GM19438 (cell line): ENCODE results near the gene CHRNA4.
"Not testable (repeated sequence)": the region's sequence is repeated elsewhere in the genome, so short reads cannot be mapped to it uniquely, and the experiment has no call there.

ENCODE experiments used
- ATAC-seq: cut with Tn5 transposase; IDR thresholded peaks from one replicate; pipeline ENCODE4 v1.9.1; 2021; ENCODE audit warnings: low read depth; ENCODE audit not compliant: unreplicated experiment

Gene CHRNA4

DNA sequence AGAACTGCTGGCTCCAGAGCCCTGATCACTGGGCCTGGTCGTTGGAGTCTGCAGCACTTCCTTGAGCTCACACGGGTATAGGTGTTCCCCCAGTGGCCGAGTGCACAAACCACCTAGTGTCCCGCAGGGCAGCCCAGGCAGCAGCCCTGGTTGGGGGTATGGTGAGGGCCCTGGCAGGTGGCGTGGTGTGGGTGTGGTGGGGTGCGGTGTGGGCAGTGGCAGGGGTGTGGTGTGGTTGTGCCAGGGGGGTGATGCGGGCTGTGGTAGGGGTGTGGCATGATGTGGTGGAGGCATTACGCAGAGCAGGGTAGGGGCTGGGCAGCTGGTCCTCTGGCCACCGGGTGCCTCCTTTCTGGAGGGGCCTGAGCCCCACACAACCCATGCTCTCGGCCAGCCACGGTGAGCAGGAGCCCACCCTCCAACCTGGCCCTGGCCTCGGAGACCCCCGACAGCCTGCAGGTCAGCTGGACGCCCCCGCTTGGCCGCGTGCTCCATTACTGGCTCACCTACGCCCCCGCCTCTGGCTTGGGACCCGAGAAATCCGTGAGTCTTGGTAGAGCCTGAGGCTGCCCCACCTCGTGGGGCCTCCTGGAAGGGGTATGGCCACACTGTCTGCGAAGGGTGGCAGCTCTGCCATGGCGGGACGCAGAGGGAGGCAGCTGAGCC lies 47.7 kb downstream of the CHRNA4 start:
- no peak for ATAC-seq

DNA sequence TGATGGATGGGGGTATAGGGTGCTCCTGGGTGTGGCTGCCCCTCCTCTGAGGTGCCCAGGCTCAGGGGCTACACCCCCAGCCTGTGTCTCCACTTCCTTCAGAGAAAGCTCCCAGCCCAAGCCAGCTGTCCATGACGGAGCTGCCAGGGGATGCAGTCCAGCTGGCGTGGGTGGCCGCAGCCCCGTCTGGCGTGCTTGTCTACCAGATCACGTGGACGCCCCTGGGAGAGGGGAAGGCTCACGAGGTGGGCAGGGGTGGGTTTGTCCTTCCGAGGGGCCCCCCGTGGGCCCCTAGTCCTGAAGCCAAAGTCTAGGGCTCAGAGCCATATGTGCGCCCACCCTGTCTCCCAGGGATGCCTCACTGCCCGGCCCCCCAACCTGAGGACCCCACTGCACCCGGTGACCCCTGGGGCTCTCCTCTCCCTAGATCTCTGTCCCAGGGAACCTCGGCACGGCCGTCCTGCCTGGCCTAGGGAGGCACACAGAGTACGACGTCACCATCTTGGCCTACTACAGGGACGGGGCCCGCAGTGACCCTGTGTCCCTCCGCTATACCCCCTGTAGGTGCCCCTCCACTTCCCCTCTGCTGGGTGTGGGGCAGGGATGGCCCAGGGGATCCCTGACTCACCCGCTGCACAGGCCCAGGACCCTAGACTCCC lies 48.3 kb downstream of the CHRNA4 start:
- ATAC-seq = no peak

DNA sequence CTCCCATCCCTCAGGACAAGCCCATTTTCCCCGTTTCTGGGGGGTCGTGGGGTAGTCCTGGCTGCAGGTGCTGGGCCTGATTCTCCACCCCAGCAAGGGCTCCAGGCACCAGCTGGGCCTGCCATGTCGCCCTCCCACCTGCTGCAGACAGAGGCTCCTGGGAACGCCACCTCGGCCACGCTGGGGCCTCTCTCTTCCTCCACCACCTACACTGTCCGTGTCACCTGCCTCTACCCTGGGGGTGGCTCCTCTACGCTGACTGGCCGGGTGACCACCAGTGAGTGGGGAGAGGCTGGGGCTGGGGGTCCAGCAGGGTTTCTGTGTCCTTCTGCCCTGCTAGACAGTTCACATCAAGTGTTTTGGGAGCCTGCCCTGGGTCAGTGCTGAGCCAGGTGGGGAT lies 48.9 kb downstream of the CHRNA4 start:
- no peak for ATAC-seq

DNA sequence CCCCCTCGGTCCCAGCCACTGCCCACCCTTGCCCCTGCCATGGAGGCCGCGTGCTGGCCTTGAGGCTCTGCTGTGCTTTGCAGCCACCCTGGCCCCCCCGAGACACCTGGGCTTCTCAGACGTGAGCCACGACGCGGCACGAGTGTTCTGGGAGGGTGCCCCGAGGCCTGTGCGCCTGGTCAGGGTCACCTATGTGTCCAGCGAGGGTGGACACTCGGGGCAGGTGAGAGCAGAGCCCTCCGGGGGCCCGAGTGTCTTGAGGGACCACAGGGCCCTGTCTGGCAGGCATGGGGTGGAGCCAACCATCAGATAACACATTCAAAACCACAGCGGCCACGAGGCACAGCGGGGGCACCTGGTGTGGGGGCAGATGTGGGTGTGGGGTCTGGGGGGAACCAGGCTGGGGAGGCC lies 49.3 kb downstream of the CHRNA4 start:
- no peak for ATAC-seq

DNA sequence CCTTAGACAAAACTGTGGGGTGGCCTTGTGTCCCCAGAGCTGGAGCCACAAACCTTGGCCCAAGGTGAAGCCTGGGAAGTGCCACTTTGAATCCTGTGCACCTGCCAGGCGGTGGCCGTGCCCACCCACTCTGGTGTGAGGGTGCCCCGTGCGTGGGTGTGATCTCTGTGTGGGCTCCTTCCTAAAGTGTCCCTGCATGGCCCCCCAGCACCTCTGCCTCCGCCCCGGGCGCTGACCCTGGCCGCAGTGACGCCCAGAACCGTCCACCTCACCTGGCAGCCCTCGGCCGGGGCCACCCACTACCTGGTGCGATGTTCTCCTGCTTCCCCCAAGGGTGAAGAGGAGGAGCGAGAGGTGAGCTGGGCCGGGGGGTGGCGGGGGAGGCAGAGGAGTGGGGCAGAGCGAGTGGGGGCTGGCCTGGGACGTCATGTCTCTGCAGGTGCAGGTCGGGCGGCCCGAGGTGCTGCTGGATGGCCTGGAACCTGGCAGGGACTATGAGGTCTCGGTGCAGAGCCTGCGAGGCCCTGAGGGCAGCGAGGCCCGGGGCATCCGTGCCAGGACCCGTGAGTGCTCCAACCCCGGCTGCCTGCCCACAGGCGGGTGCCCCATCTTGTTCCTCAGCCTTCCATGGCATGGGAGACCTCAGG lies 49.8 kb downstream of the CHRNA4 start:
- no peak for ATAC-seq

DNA sequence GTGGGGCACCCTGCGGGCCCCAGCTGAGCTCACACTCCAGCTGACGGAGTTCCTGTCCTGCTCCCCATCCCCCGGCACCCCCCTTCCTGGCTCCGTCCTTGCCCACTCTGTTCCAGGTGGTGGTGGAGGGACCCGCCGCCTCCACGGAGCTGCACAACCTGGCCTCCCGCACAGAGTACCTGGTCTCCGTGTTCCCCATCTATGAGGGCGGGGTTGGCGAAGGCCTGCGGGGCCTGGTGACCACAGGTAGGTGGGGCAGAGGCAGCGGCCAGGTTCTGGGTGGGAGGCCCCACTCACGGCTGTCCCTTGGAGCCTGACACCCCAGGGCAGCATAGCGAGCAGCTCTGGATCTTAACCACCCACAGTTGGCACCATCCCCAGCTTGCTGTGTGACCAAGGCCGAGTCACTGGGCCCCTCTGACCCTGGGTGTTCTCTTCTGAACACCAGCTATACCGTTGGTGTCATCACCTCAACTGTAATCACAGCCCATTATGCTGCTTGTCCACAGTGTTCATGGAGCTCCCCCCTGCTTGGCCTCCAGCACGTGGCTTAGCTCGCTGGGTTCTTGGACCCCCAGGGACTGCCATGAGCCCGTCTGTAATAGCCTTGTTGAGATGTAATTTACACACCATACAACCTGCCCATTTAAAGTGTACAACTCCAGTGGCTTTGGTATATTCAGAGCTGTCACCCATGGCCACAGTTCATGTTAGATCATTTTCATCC lies 50.7 kb downstream of the CHRNA4 start:
- no peak for ATAC-seq

DNA sequence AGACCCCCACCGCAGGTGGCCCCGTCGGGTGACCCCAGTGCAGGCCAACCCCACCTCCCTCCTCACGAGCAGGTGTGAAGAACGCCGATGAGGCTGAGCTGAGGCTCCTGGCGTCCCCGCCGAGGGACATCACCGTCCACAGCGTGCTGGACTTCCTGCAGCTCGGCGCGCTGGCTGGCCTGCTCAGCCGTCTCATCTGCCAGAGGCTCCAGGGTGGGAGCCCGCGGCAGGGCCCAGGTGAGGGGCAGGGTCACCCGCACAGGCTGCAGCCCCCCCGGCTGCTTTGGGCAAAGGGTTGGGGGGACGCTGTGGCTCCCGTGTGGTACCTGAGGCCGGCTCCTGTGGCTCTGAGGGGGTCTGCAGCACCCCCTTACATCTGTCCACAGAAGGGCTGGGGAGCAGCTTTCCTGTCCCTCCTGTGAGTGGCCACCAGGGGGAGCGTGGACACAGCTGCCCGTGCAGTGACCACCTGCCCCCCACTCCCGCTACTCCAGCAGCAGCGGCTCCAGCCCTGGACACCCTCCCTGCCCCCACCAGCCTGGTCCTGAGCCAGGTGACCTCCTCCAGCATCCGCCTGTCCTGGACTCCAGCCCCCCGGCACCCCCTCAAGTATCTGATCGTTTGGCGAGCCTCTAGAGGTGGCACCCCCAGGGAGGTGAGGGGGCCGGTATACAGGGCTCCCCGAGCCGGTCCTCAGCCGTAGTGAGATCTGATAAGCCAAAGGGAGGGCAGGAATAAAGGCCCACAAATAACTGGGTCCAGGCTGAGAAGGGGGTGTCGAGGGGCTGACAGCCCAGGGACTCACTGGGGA lies 51.7 kb downstream of the CHRNA4 start:
- ATAC-seq = no peak

DNA sequence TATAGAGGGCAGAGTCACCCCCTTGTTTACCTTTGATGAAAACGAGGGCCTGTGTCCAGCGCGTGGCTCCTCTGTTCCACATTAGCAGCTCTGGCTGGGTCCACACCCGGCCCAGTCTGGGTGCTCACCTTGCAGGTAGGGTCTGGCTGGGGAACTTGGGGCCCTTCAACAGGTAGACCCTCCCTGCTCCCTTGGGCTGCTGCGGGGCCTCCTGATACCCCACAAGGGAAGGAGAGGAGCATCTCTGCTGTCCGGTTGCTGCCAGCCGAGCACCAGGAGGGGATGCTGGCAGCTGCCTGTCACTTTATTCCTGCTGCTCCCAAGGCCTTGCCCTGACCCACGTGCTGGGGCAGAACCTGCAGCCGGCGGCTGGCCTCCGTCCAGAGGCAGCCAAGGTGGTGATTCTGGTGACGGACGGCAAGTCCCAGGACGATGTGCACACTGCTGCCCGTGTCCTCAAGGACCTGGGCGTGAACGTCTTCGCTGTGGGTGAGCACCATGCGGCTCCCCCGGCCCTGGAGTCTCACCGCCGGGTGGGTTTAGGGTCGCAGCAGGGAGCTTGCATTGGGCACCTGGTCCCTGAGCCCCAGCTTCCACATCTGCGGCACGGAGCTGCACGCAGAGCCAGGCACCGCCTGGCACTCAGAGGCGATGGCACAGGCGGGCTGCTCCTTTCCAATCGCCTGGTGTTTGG lies 52.8 kb downstream of the CHRNA4 start:
- ATAC-seq = no peak

DNA sequence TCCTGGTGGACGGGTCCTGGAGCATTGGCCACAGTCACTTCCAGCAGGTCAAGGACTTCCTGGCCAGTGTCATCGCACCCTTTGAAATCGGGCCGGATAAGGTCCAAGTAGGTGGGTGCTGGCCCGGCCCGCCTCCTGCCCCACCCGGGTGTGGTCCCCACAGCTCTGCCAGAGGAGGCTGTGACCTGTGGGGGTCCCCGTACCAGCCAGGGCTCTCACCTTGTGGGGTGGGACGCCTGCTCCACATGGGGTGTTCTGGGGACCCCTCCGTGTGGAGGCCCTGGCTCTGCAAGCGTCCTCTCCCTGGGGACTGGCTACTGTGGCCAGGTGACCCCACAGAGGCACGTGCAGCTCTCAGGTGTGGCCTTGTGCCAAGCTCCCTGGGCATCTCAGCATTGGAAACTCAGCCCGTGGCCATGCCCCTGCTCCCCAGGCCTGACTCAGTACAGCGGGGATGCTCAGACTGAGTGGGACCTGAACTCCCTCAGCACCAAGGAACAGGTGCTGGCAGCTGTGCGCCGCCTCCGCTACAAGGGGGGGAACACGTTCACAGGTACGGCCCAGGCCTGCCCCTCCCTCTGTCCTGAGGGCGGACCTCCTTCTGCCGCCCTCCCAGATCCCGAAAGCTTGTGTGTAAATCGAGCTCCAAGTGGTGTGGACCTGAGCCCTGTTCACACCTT lies 53.5 kb downstream of the CHRNA4 start:
- ATAC-seq = no peak

DNA sequence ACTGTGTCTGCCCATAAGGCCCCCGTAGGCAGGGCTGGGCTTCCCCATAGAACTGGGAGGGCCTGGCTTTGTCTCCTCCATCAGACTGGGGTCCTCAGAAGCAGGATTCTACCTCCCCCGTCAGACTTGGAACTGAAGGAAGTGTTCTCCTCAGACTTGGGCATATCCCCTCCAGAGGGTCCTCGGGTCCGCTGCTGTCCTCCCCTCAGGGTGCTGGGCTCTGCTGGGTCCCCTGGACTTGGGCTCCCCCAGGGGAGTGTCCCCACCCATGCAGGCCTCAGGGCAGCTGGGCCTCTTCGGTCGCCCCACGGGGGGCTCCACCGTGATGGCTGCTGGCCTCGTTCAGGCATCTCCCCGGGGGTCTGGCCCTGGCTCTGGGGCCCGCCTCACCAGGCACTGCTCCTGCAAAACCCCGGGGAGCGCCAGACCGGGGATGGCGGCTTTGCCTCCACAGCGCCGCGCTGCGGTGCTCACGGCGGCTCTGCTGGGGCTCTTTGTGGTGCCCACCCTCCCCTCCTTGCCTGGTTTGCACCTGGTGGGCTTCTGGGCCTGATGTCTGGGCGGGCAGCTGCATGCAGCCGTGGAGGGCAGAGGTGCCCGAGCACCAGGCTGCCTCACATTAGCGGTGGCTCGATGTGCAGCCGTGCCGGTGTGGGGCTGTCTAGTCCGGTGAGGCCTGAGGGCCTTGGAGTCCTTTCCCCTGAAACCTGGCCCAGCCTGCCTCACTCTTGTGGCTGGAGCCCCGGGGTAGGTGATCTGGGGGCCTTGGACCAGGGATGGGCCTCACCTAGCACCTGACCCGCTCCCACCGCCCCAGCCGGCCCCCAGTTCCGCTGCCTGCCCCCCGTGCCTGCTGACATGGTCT lies 54.2 kb downstream of the CHRNA4 start:
- no peak for ATAC-seq

DNA sequence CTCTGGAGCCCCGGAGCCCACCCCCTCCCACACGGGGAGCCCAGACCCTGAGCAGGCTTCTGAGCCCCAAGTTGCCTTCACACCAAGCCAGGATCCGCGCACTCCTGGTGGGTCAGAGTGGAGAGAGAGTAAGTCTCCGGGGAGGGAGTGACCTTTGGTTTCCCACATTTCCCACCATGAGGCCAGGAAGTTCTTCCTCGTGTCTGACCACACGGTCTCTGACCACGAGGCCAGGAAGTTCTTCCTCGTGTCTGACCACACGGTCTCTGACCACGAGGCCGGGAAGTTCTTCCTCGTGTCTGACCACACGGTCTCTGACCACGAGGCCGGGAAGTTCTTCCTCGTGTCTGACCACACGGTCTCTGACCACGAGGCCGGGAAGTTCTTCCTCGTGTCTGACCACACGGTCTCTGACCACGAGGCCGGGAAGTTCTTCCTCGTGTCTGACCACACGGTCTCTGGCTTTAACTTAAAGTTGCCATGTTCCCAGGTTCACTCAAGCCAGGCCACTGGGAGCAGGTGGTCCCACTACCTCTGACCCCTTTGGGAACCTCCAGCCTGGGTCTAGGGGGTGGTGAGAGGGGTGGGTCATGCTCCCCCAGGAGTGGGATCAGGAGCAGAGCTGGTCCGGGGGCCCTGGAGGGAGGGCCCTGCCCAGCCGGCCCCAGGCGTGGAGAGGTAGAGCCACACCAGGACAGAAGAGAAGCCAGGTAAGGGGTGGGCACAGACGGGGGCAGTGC lies 55.0 kb downstream of the CHRNA4 start:
- ATAC-seq = not testable (repeated sequence)

DNA sequence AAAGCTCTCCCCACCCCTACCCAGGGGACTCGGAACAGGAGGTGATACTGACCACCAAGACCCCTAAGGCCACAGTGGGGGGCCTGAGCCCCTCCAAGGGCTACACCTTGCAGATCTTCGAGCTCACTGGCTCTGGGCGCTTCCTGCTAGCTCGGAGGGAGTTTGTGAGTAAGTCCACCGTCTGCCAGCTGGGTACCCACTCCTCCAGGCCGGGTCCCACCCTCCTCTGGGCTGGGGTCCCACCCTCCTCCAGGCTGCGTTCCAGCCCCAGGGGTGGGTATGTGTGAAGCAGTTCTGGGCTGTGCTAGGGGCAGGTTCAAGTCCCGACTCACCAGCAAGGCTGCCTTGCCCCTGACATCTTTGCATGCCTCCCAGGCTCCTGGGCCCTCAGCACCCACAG lies 55.8 kb downstream of the CHRNA4 start:
- ATAC-seq = no peak

DNA sequence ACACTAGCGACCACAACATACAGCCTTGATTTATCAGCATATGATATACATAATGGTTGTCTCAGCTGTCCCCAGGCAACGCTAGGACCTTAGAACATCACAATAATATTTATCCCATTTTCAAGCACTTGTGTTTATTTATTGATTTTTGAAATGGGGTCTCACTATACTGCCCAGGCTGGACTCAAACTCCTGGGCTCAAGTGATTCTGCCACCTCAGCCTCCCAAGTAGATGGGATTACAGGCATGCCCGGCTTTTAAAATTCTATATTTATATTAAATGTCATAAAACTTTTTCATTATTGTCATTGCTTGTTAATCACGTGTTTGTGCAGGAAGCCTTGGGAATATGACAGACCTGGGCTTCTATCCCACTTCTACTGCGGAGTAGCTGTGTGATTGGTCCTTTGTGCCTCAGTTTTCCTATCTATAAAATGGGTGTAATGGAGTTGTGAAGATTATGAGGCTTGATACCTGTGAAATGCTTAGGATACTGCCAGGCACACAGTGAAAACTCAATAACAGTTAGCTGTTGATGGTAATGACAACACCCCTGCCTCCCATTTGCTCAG lies 58.0 kb downstream of the CHRNA4 start:
- no peak for ATAC-seq

DNA sequence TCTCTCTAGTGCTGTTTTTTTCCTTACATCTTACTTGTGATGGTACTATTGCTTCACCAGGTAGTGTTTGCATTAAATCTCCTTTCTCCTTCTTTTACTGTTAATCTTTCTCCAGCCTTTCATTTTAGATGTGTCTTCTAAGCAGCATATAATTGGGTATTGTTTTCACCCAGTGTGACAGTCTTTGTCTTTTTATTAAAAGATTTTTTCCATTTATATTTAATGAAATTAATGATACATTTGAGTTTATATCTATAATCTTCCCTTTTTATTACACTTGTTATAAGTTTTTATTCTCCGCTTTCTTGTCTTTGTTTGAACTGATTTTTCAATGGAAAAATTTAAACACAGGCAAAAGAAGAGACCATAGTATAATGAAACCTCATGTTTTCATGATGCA lies 59.5 kb downstream of the CHRNA4 start:
- ATAC-seq = no peak

DNA sequence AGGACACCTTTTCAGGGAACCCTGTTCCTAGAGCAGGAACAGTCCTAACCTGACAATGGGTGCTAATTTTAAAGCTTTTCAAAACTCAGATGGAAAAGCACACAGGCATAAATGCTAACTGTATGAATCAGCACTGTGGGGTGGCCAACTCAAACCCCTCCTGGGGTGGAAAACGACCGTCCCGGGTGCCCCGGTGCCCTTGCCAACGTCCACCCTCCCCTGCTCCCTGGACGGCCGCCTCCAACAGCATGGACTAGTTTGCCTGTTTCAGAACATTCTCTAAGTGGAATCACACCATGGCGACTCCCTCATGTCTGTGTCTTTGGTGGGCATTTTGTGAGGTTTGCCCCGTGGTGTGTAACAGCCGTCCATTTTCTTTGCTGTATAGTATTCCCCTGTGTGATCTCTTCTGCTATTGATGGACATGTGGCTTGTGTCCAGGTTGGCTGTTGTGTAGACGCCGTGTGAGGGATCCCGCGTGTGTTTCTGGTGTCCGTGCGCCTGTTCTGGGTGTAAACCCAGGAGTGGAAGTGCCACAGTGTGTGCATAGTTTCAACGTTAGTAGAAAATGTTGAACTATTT lies 62.3 kb downstream of the CHRNA4 start:
- ATAC-seq = no peak

DNA sequence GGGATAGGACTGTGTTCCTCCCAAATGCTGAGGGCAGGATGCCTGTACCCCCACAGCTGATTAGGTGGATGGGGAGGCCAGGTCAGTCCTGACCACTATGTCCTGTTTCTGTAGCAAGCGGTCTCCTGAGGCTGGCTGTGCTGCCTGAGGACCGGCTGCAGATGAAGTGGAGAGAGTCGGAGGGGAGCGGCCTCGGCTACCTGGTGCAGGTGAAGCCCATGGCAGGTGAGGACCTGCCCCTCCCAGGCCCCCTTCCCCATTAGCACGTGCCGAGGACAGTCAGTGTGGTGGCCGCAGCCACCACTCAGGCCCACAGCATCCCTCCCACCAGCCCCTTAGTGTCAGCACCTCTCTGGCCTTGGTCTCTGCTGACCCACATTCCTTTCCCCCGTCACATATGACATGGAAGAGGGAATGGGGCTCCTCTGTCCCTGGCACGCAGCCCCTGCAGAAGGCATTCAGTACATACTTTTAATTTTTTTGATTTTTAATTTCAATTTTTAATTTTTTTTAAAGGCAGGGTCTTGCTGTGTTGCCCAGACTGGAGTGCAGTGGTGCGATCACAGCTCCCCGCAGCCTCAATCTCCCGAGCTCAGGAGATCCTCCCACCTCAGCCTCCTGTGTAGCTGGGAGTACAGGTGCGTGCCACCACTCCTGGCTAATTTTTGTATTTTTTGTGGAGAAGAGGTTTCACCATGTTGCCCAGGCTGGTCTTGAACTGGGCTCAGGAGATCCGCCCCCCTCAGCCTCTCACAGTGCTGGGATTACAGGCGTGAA lies 63.2 kb downstream of the CHRNA4 start:
- ATAC-seq = no peak
